Smooth muscle cell (in vitro differentiated cells): ENCODE data around the gene KAZN. TPM values are rescaled to one million over a fixed set of nuclear protein-coding genes. Genes with fewer than 3 reads are reported as not detected.

Experiments used
- DNase-seq: peaks from one replicate; lab custom pipeline; 2025; ENCODE audit not compliant: unreplicated experiment; lab: John Stamatoyannopoulos, UW
- H2AFZ ChIP-seq: fragments of 200-600 bp; sonication (generic); 2 replicates; pipeline ENCODE4 v1.6.0; 2016; ENCODE audit warnings: antibody characterized with exemption, low read depth, mild to moderate bottlenecking
- H3F3A ChIP-seq: fragments of 200-600 bp; sonication (generic); 2 replicates; pipeline ENCODE4 v1.6.0; 2017; ENCODE audit warnings: antibody characterized with exemption, low read depth
- H3K27ac ChIP-seq: fragments of 200-600 bp; sonication (generic); 2 replicates; pipeline ENCODE4 v1.5.1; 2016; ENCODE audit warnings: low read depth, mild to moderate bottlenecking
- H3K27me3 ChIP-seq: fragments of 200-600 bp; sonication (generic); 2 replicates; pipeline ENCODE4 v1.6.1; 2016; ENCODE audit warnings: low read depth, mild to moderate bottlenecking
- H3K36me3 ChIP-seq: fragments of 200-600 bp; sonication (generic); 2 replicates; pipeline ENCODE4 v1.5.1; 2016; ENCODE audit warnings: low read depth
- H3K4me1 ChIP-seq: fragments of 200-600 bp; sonication (generic); 2 replicates; pipeline ENCODE4 v1.5.1; 2016; ENCODE audit warnings: low read depth
- H3K4me2 ChIP-seq: fragments of 200-600 bp; sonication (generic); 2 replicates; pipeline ENCODE4 v1.6.0; 2016; ENCODE audit warnings: mild to moderate bottlenecking
- H3K4me3 ChIP-seq: fragments of 200-600 bp; sonication (generic); 2 replicates; pipeline ENCODE4 v1.5.1; 2016; ENCODE audit warnings: mild to moderate bottlenecking
- H3K79me2 ChIP-seq: fragments of 200-600 bp; sonication (generic); 2 replicates; pipeline ENCODE4 v1.6.0; 2016; ENCODE audit warnings: low read depth, mild to moderate bottlenecking
- H3K9ac ChIP-seq: fragments of 200-600 bp; sonication (generic); 2 replicates; pipeline ENCODE4 v1.6.0; 2016; ENCODE audit warnings: low read depth
- H3K9me3 ChIP-seq: fragments of 200-600 bp; sonication (generic); replicated peaks from 2 replicates; pipeline ENCODE4 v1.5.1; 2016; ENCODE audit warnings: low read depth
- H4K20me1 ChIP-seq: fragments of 200-600 bp; sonication (generic); 2 replicates; pipeline ENCODE4 v1.6.0; 2016; ENCODE audit warnings: low read depth
- WGBS: methylation state at CpG from one replicate; pipeline ENCODE4 v1.1.7; 2016; ENCODE audit warnings: low lambda C conversion rate; 5-methylcytosine and 5-hydroxymethylcytosine counted together
- polyA plus RNA-seq: library from polyadenylated mRNA; unstranded; fragments of >200 nt; fragmentation: Nextera tagmentation; extraction: Ambion mirVana; gene quantifications from 2 replicates; pipeline ENCODE4 v1.2.1, GENCODE V29; 2016
- total RNA-seq: library from RNA; depleted of rRNA; stranded (reverse); fragments of >200 nt; gene quantifications from 2 replicates; pipeline ENCODE4 v1.2.3, GENCODE V29; 2014
- TF ChIP-seq, protein P1 (sequence below): fragments of 200-600 bp; sonication (generic); IDR thresholded peaks from 2 replicates; pipeline ENCODE4 v1.5.1; 2017; ENCODE audit warnings: borderline replicate concordance, mild to moderate bottlenecking, antibody characterized with exemption; ENCODE audit not compliant: insufficient read depth, poor library complexity, severe bottlenecking

The KAZN gene
- total and polyA plus RNA-seq, 2 experiments from 2014 or later, result 6.3 to 8.2 TPM

DNA sequence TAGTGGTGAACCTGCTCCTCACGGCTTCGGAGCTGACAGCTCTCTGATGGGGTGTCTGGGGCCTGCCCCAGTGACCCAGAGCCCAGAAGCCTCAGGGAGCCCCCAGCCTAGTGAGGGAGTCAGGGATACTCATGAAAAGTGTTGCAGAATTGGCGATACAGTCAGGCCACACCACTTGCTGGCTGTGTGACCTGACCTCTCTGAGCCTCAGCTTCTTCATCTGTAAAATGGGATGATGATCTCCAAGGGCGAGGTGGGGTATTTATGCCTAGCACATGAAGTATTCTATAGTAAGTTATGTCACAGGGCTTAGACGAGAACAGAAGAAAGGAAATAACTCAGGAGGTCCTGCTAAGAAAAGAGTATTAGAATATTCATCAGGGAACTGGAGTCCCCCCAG is 556.7 kb downstream of the KAZN start:
- Histone ChIP-seq H3K36me3 (no peaks in the 10 kb centered on the region), H3K9ac (no peak overlapping the region), H3K4me2 (peak overlapping the region; percentile 62), H3F3A (peaks cover 30% of the 10 kb centered on the region), H3K4me3 (peak overlapping the region; percentile 83), H3K27ac (no peak overlapping the region), H4K20me1 (peaks cover 8% of the 10 kb centered on the region), H3K27me3 (no peaks in the 10 kb centered on the region), H3K9me3 (no peaks in the 10 kb centered on the region), H3K79me2 (peaks cover 7% of the 10 kb centered on the region), H2AFZ (no peak overlapping the region), H3K4me1 (no peaks in the 10 kb centered on the region)
- WGBS, result 92% methylated on average over 5 of the region's 5 CpGs
- no peak for DNase-seq
- TF ChIP-seq, protein P1, sequence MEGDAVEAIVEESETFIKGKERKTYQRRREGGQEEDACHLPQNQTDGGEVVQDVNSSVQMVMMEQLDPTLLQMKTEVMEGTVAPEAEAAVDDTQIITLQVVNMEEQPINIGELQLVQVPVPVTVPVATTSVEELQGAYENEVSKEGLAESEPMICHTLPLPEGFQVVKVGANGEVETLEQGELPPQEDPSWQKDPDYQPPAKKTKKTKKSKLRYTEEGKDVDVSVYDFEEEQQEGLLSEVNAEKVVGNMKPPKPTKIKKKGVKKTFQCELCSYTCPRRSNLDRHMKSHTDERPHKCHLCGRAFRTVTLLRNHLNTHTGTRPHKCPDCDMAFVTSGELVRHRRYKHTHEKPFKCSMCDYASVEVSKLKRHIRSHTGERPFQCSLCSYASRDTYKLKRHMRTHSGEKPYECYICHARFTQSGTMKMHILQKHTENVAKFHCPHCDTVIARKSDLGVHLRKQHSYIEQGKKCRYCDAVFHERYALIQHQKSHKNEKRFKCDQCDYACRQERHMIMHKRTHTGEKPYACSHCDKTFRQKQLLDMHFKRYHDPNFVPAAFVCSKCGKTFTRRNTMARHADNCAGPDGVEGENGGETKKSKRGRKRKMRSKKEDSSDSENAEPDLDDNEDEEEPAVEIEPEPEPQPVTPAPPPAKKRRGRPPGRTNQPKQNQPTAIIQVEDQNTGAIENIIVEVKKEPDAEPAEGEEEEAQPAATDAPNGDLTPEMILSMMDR, result no peak

DNA sequence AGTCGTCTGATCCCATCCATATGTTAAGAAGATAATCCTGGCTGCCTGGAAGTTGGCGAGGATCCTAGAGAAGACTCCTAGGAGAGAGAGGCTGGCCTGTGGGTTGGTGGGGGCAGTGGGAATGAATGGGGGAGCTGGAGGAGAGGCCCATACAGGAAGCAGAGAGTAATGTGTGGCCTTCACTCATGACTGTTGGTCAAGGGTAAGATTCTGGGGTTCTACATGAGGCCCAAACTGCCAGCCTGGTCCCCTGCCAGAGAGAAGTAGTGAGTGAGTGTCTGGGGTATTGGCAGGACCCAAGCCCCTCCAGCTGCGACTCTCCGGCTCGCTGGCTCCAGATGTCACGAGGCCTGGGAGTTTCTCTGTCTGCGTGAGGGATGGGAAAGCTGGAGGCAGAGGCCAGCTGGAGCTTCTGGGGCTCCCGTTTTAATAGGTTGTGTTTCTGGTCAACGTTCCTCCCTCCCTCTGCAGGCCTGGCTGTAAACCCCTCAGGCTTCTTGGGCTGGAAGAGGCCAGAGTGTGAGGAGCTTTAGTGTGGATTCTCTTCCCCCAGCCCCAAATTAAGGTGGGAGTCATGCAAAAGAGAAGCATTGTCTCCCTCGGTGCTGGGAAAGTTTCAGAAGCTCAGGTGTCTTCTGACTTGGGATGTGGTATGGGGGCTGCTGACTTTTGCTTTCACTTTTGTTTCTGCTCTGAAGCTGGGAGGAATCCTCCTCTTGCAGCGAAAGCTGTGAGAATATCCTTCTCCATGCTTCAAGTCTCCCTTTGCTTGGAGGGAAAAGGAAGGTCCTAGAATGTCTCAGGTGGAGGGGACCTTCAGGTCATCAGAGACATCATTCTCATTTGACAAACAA is 557.6 kb downstream of the KAZN start:
- WGBS, result 30% methylated on average over 11 of the region's 11 CpGs
- Histone ChIP-seq H3K9ac (no peak overlapping the region), H2AFZ (no peak overlapping the region), H3K27me3 (no peaks in the 10 kb centered on the region), H3K4me2 (peak overlapping the region; percentile 62), H3K4me3 (no peak overlapping the region), H3K27ac (peak overlapping the region; percentile 7), H4K20me1 (peaks cover 8% of the 10 kb centered on the region), H3K36me3 (no peaks in the 10 kb centered on the region), H3F3A (peaks cover 30% of the 10 kb centered on the region), H3K4me1 (no peaks in the 10 kb centered on the region), H3K9me3 (no peaks in the 10 kb centered on the region), H3K79me2 (peaks cover 16% of the 10 kb centered on the region)
- DNase-seq, result no peak
- TF ChIP-seq, protein P1, result no peak

DNA sequence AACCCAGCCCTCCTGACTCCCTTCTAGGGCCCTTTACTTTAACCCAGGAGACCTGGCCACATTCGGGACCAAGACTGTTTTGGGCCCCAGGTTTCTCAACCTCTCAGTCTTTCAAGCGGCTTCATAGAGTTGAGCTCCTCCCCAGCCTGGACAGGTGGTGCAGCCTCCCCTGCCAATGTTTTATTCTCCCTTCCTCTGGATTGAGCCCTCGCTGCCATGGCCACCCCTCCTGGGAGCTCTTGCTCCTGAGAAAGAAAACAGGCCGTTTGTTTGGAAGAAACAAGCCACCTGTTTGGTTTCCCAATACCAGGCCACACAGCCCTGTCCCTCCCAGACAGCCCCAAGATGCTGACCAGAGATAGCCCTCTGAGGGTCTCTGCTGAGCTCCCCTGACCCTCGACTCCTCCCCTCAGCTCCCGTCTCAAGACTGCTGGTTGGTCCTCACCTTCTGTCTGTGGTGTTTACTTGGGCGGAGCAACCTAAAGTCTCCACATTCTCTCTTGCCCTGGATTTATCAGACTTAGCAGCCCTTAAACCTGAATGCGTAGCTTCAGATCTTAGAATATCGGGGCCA is 558.4 kb downstream of the KAZN start:
- peaks cover 22% of the 10 kb centered on the region for H3K79me2 ChIP-seq
- H2AFZ ChIP-seq, result no peak overlapping the region
- no peak overlapping the region for H3K4me3 ChIP-seq
- no peak overlapping the region for H3K4me2 ChIP-seq
- WGBS, result 85% methylated on average over 9 of the region's 9 CpGs
- H3K9ac ChIP-seq, result no peak overlapping the region
- peaks cover 8% of the 10 kb centered on the region for H4K20me1 ChIP-seq
- H3K27me3 ChIP-seq, result no peaks in the 10 kb centered on the region
- H3K9me3 ChIP-seq, result no peaks in the 10 kb centered on the region
- H3K36me3 ChIP-seq, result no peaks in the 10 kb centered on the region
- H3F3A ChIP-seq, result peaks cover 23% of the 10 kb centered on the region
- TF ChIP-seq, protein P1, result no peak
- H3K27ac ChIP-seq, result no peak overlapping the region
- no peak for DNase-seq
- no peaks in the 10 kb centered on the region for H3K4me1 ChIP-seq
